OCI-LY1 (cell line): ENCODE data around the gene EXTL2.

Experiments
- EZH2 ChIP-seq: fragments of 200-600 bp; sonication (generic), shearing (Covaris generic); IDR thresholded peaks from 2 replicates; pipeline ENCODE4 v1.8.0; 2017; ENCODE audit warnings: borderline replicate concordance, mixed run types, mild to moderate bottlenecking, antibody characterized with exemption, low read length, moderate library complexity, mixed read lengths
- TF ChIP-seq, protein P1 (sequence below): fragments of 200-600 bp; sonication (generic), shearing (Covaris generic); IDR thresholded peaks from 2 replicates; pipeline ENCODE4 v1.5.1; 2017; ENCODE audit warnings: mild to moderate bottlenecking, antibody characterized with exemption, low read length, moderate library complexity, mixed read lengths

GRCh38 chr1:100852976-100853375 lies 41.7 kb downstream of the EXTL2 start:
- TF ChIP-seq, protein P1, sequence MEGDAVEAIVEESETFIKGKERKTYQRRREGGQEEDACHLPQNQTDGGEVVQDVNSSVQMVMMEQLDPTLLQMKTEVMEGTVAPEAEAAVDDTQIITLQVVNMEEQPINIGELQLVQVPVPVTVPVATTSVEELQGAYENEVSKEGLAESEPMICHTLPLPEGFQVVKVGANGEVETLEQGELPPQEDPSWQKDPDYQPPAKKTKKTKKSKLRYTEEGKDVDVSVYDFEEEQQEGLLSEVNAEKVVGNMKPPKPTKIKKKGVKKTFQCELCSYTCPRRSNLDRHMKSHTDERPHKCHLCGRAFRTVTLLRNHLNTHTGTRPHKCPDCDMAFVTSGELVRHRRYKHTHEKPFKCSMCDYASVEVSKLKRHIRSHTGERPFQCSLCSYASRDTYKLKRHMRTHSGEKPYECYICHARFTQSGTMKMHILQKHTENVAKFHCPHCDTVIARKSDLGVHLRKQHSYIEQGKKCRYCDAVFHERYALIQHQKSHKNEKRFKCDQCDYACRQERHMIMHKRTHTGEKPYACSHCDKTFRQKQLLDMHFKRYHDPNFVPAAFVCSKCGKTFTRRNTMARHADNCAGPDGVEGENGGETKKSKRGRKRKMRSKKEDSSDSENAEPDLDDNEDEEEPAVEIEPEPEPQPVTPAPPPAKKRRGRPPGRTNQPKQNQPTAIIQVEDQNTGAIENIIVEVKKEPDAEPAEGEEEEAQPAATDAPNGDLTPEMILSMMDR, result no peak
- TF ChIP-seq EZH2, result no peak
